Loucy (cell line): ENCODE results near the gene GPC5.

Experiments
- EZH2phosphoT487 ChIP-seq: fragments of 200-600 bp; IDR thresholded peaks from 2 replicates; pipeline ENCODE4 v1.6.1; 2018; ENCODE audit warnings: antibody characterized with exemption, mild to moderate bottlenecking, moderate library complexity, borderline replicate concordance
- TF ChIP-seq, protein P1 (sequence below): fragments of 200-600 bp; sonication (generic); conservative IDR thresholded peaks from 2 replicates; pipeline ENCODE4 v1.5.1; 2014; ENCODE audit warnings: mild to moderate bottlenecking, antibody characterized with exemption, low read length

DNA sequence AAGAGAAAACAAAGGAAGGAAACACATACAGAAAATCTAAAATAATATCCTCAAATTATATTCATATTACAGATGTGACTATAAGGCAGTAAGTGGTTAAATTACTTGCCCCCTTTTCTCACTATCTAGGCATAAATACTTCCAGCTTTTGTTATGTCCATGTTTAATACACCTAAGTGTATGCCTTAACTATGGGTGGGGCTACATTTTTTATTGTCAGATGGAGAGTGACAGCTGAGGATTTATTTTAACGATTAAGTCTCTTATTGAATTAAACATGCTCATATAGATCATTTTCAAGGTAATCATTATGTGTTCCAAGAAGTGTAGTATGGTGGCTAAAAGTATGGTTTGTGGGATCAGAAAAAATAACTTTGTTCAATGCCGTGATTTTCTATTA, 909.3 kb downstream of the GPC5 start:
- TF ChIP-seq, protein P1, sequence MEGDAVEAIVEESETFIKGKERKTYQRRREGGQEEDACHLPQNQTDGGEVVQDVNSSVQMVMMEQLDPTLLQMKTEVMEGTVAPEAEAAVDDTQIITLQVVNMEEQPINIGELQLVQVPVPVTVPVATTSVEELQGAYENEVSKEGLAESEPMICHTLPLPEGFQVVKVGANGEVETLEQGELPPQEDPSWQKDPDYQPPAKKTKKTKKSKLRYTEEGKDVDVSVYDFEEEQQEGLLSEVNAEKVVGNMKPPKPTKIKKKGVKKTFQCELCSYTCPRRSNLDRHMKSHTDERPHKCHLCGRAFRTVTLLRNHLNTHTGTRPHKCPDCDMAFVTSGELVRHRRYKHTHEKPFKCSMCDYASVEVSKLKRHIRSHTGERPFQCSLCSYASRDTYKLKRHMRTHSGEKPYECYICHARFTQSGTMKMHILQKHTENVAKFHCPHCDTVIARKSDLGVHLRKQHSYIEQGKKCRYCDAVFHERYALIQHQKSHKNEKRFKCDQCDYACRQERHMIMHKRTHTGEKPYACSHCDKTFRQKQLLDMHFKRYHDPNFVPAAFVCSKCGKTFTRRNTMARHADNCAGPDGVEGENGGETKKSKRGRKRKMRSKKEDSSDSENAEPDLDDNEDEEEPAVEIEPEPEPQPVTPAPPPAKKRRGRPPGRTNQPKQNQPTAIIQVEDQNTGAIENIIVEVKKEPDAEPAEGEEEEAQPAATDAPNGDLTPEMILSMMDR, result no peak
- TF ChIP-seq EZH2phosphoT487, result no peak
